HUDEP-2 (cell line): Measurements from ENCODE around the gene ADIPOR2.
A peak's percentile ranks its signal among the peaks of the same experiment; 100 is the strongest.
"Not testable (repeated sequence)": the region's sequence is repeated elsewhere in the genome, so short reads cannot be mapped to it uniquely, and the experiment has no call there.

ENCODE experiments used
- DNase-seq, 76 experiments: peaks; one replicate each; lab custom pipeline; 2025; ENCODE audit not compliant: unreplicated experiment in 76 of 76; lab: John Stamatoyannopoulos, UW

Gene ADIPOR2

DNA sequence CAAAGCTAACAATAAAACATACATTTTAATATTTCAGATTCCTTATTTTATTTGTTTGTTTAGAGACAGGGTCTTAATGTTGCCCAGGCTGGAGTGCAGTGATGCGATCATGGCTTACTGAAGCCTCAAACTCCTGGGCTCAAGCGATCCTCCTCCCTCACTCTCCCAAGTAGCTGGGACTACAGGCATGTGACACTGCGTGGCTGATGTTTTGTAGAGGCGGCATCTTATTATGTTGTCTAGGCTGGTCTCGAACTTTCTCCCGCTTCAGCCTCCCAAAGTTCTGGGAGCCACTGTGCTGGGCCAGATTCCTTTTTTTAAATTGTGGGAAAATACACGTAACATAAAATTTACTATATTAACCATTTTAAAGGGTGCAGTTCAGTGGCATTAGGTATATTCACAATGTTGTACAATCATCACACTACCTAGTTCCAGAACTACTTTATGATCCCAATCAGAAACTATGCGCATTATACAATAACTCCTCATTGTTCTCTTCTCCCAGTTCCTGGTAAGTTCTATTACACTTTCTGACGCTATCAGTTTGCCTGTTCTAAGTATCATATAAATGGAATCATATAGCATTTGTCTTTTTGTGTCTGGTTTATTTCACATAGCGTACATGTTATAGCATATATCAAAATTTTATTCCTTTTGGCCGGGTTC is 40.3 kb downstream of the ADIPOR2 start:
- DNase-seq, result no peak

DNA sequence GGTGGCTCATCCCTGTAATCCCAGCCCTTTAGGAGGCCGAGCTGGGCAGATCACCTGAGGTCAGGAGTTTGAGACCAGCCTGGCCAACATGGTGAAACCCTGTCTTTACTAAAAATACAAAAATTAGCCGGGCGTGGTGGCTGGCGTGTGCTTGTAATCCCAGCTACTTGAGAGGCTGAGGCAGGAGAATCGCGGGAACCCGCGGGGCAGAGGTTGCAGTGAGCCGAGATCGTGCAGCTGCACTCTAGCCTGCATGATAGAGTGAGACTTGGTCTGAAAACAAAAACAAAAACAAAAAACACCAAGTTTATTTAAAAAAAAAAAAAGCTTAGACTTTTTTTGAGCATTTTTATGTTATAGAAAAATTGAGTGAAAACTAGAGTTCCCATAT is 40.8 kb downstream of the ADIPOR2 start:
- DNase-seq, result not testable (repeated sequence)

DNA sequence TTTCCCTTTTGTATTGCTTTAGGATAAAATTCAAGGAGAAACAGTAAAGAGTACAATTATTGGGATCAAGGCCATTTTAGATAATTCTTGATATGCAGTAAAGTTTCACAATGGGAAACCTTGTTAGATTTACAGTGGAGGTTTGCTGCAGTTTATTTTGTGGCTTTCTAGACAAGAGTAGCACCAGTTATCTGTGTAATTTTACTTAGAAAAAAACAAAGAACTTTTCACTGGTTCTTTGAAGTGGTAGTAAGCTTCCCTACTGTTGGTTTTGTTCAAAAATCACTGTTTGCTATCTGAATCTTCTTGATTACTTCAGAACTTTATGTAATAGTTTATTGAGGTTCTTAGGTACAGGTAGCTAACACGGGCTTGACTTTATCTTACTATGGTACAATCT is 42.0 kb downstream of the ADIPOR2 start:
- DNase-seq, result no peak

GRCh38 chr12:1733712-1734111 is 42.8 kb downstream of the ADIPOR2 start:
- not testable (repeated sequence) for DNase-seq

DNA sequence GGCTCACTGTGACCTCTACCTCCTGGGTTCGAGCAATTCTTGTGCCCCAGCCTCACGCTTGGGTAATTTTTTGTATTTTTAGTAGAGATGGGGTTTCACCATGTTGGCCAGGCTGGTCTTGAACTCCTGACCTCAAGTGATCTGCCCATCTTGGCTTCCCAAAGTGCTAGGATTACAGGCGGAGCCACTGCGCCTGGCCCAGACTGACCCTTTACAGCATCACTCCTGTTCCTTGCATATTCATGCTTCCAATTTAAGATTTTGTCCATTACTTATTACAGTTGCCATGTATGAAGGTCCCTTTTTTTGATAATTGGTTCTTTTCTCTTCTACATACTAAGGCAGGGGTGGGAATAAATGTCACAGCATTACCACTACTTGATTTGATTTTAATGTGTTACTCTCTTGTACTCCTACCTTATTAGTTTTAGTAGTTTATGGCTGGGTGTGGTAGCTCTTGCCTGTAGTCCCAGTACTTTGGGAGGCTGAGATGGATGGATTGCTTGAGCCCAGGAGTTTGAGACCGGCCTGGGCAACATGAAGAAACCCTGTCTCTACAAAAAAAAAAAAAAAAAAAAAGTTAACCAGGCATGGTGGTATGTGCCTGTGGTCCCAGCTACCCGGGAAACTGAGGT is 46.9 kb downstream of the ADIPOR2 start:
- no peak for DNase-seq

DNA sequence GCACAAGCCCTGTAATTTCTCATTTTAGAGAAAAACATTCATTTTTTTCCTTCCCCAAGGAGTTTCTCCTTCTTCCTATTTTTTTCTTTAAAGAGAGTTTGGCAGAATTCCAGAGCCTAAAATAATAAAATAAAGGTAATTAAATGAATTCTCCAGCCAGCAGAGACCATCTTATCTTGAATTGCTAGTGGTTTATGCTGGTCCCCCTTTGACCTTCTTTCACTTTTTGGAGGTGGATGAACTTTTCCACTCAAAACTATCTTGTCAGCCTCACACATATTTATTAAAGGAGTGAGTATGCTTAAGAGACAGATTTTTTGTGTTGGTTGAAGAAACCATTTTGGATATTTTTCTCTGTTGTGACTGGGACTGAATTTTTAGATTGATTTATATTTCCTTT is 47.6 kb downstream of the ADIPOR2 start:
- DNase-seq, result peak in 1 of 76 experiments; percentile 2

- DNase-seq, result no peak
Measured at GRCh38 chr12:1739368-1739767, 48.5 kb downstream of the ADIPOR2 start.

- DNase-seq, result no peak
Measured at GRCh38 chr12:1740161-1740948, 49.5 kb downstream of the ADIPOR2 start.

DNA sequence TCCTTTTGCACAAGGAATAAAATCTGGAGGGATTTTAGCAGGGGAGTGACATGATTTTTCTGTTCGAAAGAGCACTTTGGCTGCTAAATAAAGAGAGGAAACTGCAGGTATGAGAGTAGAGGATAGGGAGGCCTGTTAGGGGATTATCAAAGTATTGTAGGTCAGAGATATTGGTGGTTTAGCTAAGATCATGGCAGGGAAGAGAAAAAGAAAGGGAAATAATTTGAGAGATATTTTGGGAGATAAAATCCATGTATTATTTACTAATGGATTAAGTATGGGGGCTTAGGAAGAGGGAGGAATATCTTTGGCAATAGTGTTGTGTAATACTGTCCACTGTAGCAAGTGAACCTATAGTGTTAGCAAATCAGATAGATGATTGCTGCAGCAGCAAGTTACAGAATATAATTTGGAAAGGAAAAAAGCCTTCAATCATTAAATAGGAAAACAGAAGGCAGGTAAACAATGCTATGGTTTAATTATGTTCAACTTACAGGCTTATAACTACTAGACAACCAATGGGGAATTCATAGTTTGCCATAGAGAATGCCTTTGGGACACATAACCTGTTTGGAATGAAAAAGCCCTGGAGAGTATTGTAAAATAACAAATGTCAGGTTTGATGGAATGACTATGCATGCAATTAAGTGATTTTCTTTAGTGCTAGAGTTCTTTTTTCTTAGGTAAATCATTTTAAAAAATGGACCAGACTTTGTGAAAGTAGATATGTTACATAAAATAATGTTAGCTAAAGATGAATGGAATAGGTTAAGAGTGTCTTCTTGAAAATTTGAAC is 50.5 kb downstream of the ADIPOR2 start:
- DNase-seq, result no peak

GRCh38 chr12:1744932-1745331 is 54.1 kb downstream of the ADIPOR2 start:
- no peak for DNase-seq

- DNase-seq, result no peak
Measured at GRCh38 chr12:1747609-1748008, 56.7 kb downstream of the ADIPOR2 start.

DNA sequence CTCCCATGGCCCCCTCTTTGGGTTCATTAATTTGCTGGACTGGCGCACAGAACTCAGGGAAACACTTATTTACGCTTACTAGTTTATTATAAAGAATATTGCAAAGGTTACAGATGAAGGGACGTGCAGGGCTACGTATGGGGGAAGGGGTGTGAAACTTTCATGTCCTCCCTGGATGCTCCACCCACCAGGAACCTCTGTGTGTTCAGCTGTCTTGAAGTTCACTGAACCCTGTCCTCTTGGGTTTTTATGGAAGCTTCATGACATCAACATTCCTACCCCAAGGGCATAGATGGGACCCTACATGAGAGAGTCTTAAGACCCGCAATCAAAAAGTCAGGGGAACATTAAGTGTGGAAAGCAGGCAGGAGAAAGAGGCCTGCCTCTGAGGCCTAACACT is 58.1 kb downstream of the ADIPOR2 start:
- no peak for DNase-seq

DNA sequence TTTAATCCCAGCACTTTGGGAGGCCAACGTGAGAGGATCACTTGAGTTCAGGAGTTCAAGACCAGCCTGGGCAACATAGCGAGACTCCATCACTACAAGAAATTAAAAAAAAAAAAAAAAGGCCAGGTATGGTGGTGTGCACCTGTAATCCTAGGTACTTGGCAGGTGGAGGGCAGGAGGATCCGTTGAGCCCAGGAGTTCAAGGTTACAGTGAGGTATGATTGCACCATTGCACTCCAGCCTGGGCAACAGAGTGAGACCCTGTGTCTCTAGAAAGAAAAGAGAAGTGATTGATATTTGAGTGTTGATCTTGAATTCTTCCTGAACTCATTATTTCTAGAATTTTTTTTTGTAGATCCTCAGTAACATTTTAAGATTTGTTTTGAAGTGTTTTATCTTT is 59.4 kb downstream of the ADIPOR2 start:
- DNase-seq, result no peak

- no peak for DNase-seq
Measured at GRCh38 chr12:1758376-1758775, 67.5 kb downstream of the ADIPOR2 start.

DNA sequence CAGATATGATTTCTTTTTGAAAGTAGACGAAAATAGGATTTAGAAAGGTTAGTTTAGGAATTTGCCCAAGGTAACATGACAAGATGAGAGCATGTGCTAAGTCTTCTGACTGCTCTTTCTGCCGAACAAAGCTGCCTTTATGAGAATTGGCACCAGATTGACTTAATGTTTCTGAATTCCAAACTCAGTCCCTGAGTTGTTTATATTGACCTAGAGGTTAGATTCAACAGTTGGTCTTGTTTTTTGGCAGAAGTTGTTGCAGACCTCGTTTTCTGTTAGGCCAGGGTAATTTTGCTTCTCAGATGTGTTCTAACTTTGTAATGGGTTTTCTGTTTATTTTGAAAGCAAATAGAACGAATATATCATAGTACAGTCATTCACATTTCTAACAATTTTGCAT is 68.0 kb downstream of the ADIPOR2 start:
- DNase-seq, result no peak

DNA sequence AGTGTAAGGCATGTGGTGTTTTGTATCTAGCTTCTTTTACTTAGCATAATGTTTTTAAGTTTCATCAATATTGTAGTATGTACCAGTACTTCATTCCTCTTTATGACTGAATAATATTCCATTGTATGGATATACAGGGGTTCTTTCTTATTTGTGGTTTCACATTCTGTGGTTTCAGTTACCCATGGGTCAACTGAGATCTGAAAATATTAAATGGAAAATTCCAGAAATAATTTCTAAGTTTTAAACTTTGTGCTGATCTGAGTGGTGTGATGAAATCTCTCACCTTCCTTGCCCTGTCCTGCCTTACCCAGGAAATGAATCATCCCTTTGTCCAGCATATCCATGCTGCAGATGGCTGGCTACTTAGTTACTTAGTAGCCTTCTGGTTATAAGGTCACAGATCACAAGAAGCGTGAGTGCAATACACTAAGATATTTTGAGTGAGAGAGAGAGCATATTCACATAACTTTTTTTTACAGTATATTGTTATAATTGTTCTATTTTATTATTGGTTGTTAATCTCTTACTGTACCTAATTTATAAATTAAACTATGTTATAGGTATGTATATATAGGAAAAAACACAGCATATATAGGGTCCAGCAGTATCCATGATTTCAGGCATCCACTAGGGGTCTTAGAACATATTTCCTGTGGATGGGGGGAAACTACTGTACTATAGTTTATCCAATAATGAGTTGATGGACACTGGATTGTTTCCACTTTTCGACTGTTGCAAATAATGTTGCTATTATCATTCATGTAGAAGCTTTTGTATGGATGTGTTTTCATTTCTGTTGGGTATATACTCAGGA is 69.9 kb downstream of the ADIPOR2 start:
- no peak for DNase-seq

DNA sequence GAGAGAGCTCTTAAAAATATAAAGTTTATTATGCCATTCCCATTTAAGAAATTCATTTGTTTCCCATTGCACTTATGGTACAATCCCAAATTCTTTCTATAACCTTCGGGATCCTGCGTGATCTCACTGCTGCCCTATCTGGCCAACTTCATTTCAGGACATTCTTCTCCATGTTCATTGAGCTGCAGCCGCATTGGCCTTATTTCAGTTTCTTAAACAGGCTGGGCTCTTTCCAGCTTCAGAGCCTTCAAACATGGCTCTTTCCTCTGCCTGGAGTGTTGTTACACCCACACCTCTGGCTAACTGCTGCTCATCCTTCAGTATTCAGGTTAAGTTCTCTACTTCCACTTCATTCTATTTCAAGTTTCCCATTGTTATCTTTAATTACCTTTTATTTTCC is 71.0 kb downstream of the ADIPOR2 start:
- DNase-seq, result no peak

DNA sequence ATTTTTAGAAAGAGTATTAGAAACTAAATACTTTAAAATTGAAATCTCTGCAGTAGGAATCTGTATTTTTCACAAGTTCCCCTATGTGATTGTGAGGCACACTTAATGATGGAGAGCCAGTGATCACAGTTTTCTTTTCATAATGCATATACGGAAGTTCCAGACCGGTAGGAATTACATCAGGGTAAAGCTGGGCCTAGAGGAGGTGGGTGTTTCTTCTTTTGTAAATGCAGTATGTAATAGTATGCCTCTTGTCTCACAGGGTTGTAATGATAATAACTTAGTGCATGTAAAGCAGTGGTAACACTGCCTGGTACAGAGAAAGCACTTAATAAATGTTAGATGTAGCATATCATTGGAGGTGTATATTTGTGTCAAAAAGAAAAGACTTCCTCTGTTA is 72.3 kb downstream of the ADIPOR2 start:
- no peak for DNase-seq

GRCh38 chr12:1766110-1766509 is 75.2 kb downstream of the ADIPOR2 start:
- no peak for DNase-seq

- DNase-seq, result no peak
Measured at GRCh38 chr12:1767407-1768090, 76.7 kb downstream of the ADIPOR2 start.
